LNCAP (cell line): Measurements from ENCODE around the gene MFSD6L.

Source experiments
- TF ChIP-seq, protein P1 (sequence below): fragments of 450-650 bp; IDR thresholded peaks from 2 replicates; pipeline ENCODE4 v1.5.1; 2017; ENCODE audit warnings: mild to moderate bottlenecking

The MFSD6L gene

DNA sequence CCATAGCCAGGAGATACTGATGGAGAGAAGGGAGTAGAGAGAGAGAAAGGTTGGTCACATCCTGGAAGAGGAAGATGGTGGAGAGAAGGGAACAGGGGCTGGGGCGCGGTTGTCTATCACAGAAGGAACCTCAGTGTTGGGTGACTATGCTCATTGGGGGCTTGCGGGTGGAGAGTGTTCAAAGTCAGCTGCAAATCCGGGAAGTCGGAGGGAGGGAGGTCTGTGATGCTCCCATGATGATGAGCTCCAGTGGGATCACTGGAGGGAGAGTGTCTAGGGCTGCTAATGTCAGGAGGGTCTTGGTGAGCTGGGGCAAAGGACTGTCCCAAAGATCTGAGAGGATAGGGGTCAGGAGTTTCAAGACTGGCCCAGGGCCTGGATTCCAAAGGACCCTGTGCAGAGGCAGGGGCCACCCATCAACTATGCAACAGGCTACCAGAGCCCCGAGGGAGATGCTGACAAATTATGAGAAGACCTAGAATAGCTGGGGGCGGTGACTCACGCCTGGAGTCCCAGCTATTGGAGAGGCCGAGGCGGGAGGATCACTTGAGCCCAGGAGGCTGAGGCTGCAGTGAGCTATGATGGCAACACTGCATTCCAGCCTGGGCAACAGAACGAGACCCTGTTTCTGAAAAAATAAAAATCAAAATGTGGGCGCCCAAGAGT lies 43.4 kb downstream of the MFSD6L start:
- TF ChIP-seq, protein P1, sequence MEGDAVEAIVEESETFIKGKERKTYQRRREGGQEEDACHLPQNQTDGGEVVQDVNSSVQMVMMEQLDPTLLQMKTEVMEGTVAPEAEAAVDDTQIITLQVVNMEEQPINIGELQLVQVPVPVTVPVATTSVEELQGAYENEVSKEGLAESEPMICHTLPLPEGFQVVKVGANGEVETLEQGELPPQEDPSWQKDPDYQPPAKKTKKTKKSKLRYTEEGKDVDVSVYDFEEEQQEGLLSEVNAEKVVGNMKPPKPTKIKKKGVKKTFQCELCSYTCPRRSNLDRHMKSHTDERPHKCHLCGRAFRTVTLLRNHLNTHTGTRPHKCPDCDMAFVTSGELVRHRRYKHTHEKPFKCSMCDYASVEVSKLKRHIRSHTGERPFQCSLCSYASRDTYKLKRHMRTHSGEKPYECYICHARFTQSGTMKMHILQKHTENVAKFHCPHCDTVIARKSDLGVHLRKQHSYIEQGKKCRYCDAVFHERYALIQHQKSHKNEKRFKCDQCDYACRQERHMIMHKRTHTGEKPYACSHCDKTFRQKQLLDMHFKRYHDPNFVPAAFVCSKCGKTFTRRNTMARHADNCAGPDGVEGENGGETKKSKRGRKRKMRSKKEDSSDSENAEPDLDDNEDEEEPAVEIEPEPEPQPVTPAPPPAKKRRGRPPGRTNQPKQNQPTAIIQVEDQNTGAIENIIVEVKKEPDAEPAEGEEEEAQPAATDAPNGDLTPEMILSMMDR = no peak

DNA sequence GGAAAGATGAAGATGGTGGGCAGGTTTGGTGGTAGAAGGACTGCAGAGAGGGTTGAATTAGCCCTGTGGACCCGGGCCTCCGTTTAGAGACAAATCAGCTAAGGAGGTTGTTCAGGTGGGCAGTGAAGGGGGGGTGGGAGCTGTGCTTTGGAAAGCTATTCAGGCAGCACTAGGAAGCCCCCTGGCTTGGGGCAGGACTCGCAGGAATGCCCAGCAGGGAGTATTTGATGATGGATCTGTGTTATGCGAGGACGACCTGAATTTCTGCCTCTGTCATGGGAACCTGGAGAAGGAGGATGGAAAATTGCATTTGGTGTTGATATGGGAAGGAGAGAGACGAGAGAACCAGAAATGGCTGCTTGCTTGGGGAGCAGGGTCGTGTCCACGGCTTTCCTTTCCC lies 44.3 kb downstream of the MFSD6L start:
- TF ChIP-seq, protein P1 = no peak

DNA sequence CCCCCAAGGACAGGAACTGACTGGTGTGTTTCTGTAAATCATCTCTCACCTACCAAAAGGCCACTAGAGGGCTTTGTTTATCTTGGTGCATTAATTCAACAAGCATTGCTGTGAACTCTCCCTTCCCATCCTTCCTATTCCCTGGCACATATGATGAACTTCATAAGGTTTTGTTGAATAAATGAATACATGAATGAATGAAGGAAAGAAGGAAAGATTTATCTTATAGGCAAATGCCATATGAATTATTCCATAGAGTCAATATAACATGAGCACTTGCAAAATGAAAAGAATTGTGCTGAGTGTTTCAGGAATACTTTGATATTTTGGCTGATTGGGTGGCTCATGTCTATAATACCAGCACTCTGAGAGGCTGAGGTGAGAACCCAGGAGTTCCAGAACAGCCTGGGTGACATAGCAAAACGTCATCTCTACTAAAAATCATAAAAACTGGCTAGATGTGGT lies 45.2 kb downstream of the MFSD6L start:
- TF ChIP-seq, protein P1 = peak; percentile 76

DNA sequence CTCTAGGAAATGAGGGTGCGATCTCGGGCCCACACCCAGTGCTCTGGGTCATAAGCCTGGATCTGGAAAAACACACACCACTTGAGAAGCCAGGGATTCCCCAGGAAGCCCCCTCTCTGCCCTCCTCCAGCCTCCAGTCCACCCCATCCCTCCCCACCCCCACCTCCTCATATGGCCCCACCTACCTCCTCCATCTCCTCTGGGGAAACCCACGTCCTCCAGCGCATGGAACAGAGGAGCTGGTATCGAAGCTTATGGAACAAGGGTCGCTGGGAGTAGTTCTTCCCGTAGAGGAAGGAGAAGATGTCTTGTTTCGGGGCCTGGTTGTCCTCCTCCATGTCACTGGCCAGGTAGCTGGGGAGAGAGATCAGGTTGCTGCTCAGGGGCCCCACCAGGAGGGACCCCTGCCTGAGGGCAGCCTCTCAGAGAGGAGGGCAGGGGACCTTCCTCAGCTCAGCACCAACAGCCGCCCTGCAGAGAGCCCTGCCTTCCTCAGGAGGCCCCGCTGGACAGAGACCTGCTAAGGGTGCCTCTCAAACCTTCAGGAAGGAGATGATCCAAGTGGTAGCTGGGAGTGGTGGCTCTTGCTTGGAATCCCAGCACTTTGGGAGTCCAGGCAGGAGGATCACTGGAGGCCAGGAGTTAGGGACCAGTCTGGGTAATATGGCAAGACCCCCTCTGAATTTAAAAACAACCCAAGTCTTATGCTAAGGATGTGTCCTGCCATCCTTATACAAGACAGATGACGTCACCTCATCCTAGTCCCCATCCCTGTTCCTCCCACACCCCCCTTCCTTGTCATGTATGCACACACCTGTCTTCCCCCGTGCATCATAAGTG lies 45.8 kb downstream of the MFSD6L start:
- TF ChIP-seq, protein P1 = no peak

DNA sequence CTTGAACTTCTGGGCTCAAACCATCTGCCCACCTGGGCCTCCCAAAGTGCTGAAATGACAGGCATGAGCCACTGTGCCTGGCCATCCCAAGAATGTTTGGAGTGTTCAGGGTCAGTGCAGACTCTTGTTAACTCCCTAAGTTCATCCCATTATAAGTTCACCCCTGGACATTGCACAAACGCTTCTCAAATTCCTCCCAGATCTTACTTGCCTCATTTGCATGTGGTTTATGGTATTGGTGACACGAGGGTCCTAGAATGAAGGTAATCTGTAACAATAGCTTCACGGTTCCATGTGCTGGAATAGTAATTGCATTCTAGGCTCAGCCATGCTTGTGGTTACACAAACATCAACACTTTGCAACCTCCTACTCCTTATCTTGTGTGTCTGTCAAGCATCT lies 49.5 kb downstream of the MFSD6L start:
- TF ChIP-seq, protein P1 = no peak

DNA sequence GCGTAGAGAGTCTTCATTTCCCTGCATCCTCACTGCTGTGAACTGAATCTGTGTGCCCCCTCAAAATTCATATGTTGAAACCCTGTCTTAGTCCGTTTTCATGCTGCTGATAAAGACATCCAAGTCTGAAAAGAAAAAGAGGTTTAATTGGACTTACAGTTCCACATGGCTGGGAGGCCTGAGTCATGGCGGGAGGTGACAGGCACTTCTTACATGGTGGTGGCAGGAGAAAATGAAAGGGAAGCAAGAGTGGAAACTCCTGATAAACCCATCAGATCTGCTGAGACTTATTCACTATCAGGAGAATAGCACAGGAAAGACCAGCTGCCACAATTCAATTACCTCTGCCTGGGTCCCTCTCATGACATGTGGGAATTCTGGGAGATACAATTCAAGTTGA lies 51.4 kb downstream of the MFSD6L start:
- TF ChIP-seq, protein P1 = no peak
